HG03342 (cell line): Measurements from ENCODE around the gene NFIA.

Source experiments
- ATAC-seq: cut with Tn5 transposase; IDR thresholded peaks from one replicate; pipeline ENCODE4 v1.9.1; 2021; ENCODE audit warnings: mild to moderate bottlenecking, moderate library complexity; ENCODE audit not compliant: unreplicated experiment

The NFIA gene

DNA sequence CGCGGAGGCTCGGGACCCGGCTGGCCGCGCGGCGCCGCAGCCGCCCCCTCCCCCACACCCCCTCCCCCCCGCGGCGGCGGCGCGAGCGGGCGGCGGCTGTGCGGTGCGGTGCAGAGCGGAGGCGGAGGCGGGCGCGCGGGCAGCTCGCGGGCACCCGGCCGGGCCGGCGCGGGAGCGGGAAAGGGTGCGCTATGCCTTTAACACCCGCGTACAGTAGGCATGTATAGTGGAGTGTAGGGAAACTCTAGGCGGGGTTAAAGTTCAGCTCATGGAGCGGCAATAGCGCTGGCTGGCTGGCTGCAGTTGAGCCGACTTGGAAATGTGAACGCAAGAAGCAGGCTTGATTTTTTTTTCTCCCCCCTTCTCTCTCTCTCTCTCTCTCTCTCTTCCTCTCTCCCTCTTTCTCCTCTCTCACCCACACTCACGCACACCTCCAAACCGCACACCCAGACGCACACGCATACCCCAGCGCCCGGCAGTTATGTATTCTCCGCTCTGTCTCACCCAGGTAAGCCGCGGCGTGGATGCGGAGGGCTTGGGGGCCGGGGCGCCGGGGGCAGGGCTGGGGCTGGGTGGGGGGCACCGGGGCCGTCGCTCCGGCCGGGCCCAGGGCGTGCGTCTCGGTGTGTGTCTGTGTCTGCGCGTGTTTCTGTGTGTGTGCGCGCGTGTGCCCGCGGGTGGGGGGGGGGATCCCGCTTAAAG is at the start of gene NFIA:
Gene NFIA, plus strand, starts transcription at position 251 of the 702 bp plus-strand sequence.
- no peak for ATAC-seq

DNA sequence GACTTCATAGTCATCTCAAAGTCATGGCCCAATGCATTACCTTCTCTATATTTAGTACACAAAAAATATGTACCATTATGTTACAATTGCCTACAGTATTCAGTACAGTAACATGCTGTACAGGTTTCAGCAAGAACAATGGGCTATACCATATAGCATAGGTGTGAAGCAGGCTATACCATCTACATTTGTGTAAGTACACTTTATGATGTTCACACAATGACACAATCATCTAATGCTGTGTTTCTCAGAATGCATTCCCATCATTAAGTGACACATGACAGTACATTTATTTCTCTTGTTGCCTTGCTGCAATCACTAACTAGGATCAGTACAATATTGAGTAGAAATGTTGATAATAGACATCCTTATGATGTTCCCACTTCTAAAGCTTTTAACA is 46.5 kb upstream of the NFIA start:
- ATAC-seq, result no peak

DNA sequence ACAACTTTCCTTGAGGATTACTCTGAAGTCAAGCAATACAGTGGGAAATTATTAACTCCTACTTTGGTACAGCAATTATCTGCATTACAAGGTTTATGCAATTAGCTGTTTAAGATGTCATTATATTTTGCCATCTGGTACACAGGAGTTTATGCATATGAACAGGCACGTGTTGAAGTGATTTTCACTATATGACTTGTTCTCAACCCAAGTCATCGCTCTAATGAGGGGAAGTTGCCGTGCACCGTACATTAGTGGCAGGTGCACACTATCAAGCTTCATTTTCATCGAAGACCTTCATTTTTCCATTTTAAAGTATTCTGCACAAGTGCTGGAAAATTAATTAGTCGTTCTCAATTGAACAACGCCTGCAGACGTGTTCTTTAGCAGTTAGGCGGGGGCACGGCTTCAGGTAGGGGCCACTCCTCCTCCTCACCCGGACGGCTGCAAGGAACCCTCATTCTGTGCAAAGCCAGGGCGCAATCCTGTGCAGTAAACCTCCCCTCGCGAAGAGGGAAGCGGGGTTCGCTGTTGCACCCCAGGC is 39.8 kb upstream of the NFIA start:
- ATAC-seq, result no peak

GRCh38 chr1:61043010-61043820 is 39.1 kb upstream of the NFIA start:
- peak; percentile 88 for ATAC-seq

GRCh38 chr1:61046434-61046833 is 35.9 kb upstream of the NFIA start:
- no peak for ATAC-seq

DNA sequence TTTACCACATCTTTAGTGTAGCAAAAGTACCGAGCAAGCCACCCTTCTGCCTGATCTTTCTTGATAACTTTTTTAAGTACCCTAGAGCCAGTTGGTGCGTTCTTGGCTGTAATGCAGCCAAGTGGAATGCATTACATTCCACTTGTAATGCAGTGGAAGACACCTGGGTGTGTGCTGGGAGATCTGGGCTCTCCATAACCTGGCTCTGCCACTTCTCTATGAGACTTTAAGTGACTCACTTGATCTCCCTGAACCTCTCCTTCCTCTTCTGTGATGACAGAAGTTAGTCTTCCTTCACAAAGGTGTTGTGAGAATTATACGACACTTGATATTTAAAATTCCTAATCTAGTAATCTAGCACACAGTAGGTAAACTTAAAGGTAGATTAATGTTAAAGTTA is 35.3 kb upstream of the NFIA start:
- ATAC-seq, result no peak

DNA sequence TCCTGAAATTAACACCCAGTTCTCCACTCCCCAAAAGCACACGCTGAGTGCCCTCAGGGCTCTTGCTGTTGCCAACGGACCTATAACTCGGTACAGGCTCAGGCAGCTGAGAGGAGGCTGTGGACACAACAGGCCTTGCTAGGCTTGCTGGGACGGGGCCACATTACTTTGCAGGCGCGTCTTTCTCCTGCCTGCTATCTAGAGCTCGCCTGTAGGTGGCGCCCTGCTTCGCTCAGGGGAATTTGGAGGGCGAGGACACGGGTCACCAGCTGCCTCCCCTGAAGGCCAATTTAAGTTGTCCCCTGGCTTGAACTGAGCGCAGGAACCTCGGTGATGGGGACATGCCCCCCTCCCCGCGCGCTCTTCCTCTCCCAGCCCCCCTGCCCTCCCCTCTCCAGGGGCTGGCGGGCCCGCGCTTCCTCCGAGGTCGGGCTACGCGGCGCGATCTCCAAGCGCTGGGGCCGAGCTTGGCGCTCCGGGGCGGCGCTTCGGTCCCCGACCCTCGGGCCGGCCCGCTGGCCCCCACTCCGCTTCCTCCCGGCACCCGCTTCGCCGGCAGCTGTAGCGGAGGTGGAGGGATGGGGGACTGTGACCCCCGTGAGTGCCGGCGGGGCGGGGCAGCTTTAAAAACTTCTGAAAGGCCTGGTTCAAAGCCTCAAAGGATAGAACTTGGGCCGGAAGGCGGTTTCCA is 32.4 kb upstream of the NFIA start:
- ATAC-seq, result peak; percentile 72

- no peak for ATAC-seq
These were observed 31.6 kb upstream of the NFIA start for GRCh38 chr1:61050541-61051442.

DNA sequence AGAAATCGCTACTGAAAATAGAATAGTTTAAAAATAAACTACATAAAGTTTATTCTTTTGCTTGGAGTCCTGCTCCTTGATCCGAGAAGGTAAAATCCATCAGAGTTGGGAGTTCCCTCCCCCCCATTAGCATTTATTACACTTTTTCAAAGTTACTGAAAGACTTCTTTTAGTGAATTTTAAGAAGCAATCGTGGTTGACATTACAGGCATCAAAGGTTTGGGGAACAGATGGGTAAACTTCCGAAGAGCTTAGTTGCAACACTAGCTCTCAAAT is 31.0 kb upstream of the NFIA start:
- no peak for ATAC-seq

DNA sequence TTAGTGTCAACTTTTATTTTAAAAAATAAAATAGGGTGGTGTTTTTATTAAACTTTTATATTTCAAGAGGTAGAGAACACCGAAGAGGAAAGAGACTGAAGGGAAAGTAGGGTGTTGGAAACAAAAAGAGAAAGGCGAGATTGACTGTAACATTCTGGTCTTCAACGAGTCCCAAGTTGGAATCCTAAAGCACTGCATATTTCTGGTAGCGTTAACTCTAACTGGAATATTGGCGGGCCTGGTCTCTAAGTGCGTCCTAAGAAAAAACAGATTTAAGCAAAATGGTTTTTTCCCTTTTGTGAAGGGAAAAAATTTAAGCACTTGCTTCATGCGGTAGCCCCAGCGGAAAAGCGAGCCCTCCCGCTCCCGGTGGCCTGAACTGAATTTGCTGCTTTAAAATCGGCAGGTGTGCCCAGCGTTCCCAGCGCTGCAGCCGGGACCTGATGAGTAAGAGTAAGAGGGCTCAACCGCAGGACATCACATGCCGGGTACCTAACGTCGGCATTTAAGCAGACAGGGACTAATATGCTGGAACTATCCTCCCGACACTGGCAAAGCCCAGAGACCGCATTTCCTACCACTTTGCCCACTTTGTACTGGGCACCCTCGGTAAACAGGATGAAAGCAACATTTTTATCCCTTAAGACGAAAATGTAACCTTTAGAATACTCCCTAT is 30.5 kb upstream of the NFIA start:
- ATAC-seq, result no peak

GRCh38 chr1:61052395-61053225 is 29.8 kb upstream of the NFIA start:
- ATAC-seq, result no peak

DNA sequence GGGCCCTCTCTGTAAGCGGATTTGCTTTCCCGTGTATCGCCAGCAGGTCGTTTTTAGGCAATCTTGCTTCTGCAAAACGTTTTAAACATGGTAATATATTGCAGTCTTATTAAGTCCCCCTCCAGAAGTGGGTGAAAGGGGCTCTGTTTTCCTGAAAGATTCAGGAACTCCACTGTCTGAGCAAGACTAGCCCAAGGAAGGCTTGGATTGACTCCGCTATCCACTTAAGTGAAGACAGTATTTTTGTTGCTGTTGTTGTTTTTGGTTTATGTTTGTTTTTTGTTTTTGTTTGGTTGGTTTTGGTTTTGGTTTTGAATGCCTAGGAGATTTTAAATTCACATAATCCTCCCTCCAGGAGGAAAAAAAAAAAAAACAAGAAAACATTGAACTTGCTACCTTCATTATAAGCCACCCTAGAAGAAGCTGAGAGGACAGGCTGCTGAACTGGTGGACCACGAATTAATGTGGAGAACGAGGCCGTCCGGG is 29.1 kb upstream of the NFIA start:
- no peak for ATAC-seq

DNA sequence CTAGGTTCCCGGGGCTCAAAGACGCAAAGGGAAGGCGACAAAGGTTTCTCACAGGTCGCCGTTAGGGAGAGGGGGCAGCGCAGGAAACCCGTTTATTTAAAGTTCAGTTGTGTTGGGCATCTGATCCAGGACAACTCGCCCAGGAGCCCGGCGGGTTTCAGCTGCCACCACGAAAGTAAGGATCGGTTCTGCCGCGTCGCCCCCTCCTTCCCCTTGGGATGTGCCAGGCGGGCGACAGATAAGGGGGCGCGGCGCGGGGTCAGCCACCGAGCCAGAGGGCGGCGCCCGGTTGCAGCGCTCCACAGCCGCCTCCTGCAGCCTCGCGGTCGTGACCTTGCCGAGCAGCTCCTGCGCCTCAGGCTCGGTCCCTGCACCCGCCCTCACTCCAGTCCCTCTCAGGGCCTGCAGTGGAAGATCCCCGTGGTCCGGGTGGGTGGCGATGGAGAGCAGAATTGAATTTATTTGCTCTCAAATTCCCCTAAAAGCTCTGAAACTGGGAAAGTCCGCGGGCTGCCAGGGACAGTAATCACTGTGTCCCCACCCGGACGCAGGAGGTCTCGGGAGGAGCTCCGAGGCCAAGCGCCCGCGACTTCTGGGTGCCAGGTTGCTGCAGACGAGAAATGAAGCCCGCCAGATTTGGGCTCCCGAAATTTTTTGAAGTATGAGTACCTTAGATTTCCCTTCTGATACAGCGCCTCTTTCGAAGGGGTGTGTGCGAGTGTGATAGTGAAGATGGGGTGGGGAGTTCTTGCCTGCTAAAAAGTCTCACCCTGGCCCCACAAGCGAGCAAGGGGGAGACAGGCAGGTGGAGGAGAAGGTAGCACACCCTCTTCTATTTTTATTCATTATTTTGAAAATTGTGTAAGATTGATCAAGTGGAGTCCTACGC is 28.4 kb upstream of the NFIA start:
- no peak for ATAC-seq

DNA sequence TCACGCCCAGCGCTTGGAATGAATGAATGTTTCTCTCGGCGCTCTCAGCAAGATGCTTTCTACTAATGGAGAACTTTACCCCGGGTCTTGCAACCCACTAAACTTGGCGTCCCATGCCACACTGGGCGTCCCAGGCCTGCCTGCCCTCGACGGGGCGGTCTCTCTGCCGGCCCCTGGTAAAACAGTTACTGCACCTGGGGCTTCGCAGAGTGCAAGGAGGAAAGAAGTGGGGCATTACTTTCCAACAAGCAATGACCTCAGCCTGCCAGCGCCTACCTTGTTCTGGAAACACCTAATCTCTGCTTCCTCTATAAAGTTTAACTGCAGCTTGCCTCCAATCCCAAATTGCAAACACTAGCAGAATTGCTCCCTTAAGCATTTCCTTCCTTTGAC is 27.8 kb upstream of the NFIA start:
- ATAC-seq, result no peak

- ATAC-seq, result no peak
These were observed 27.2 kb upstream of the NFIA start for GRCh38 chr1:61055110-61055614.

GRCh38 chr1:61056196-61056572 is 26.2 kb upstream of the NFIA start:
- no peak for ATAC-seq

GRCh38 chr1:61056573-61057439 is 25.6 kb upstream of the NFIA start:
- ATAC-seq, result no peak
